ENCODE measurements around the gene TRAPPC10. TPM values are rescaled to one million over a fixed set of nuclear protein-coding genes. Genes with fewer than 3 reads are reported as not detected.

Gene TRAPPC10
- total and polyA plus RNA-seq, 2 of the 8 experiments (the other 6 are each of a cell fraction or from before 2014, with no cell fraction given) = 18.5 to 29.8 TPM

- TF ChIP-seq ATF3 (IDR thresholded peaks at IDR 0.05; ENCODE audit: insufficient read depth, low read depth, low read length) (no peak), SIX5 (IDR thresholded peaks at IDR 0.05; ENCODE audit: low read depth, low read length) (no peak), TCF12 (IDR thresholded peaks at IDR 0.05; ENCODE audit: low read depth, low read length) (no peak), ASH2L (IDR thresholded peaks at IDR 0.05; ENCODE audit: low read length) (no peak), GABPA (IDR thresholded peaks at IDR 0.05; ENCODE audit: borderline replicate concordance, insufficient read depth, low read length) (no peak), CTCF (IDR thresholded peaks at IDR 0.05; ENCODE audit: control extremely low read depth in 1 of 3, insufficient read depth in 1 of 3, low read depth in 1 of 3, low read length in 3 of 3) (no peak)
Measured at GRCh38 chr21:44079846-44080245, 67.7 kb downstream of the TRAPPC10 start (continued).
